GF-D8 (cell line): Measurements from ENCODE around the gene RIT2.

Source experiments
- DNase-seq: peaks from one replicate; lab custom pipeline; 2025; lab: John Stamatoyannopoulos, UW

RIT2 gene

GRCh38 chr18:42929181-42929580, 186.3 kb downstream of the RIT2 start:
- no peak for DNase-seq

GRCh38 chr18:42925036-42925435, 190.4 kb downstream of the RIT2 start:
- DNase-seq, result no peak

GRCh38 chr18:42922363-42922762, 193.1 kb downstream of the RIT2 start:
- DNase-seq, result no peak

- DNase-seq, result no peak
Measured at GRCh38 chr18:42921226-42921737, 194.2 kb downstream of the RIT2 start.

GRCh38 chr18:42920621-42921020, 194.9 kb downstream of the RIT2 start:
- no peak for DNase-seq

- no peak for DNase-seq
Measured at GRCh38 chr18:42915299-42915698, 200.2 kb downstream of the RIT2 start.

- no peak for DNase-seq
Measured at GRCh38 chr18:42914476-42914875, 201.0 kb downstream of the RIT2 start.

GRCh38 chr18:42909095-42909494, 206.4 kb downstream of the RIT2 start:
- DNase-seq, result no peak

- DNase-seq, result no peak
Measured at GRCh38 chr18:42906761-42907160, 208.7 kb downstream of the RIT2 start.

GRCh38 chr18:42901161-42901560, 214.3 kb downstream of the RIT2 start:
- no peak for DNase-seq

GRCh38 chr18:42893977-42894376, 221.5 kb downstream of the RIT2 start:
- DNase-seq, result no peak

GRCh38 chr18:42892181-42892580, 223.3 kb downstream of the RIT2 start:
- no peak for DNase-seq

- DNase-seq, result no peak
Measured at GRCh38 chr18:42891705-42892104, 223.8 kb downstream of the RIT2 start.

- no peak for DNase-seq
Measured at GRCh38 chr18:42883169-42883568, 232.3 kb downstream of the RIT2 start.

- DNase-seq, result no peak
Measured at GRCh38 chr18:42882122-42882521, 233.4 kb downstream of the RIT2 start.

GRCh38 chr18:42872838-42873237, 242.6 kb downstream of the RIT2 start:
- no peak for DNase-seq

- DNase-seq, result no peak
Measured at GRCh38 chr18:42864876-42865275, 250.6 kb downstream of the RIT2 start.

GRCh38 chr18:42861271-42861670, 254.2 kb downstream of the RIT2 start:
- DNase-seq, result no peak

GRCh38 chr18:42860548-42860947, 254.9 kb downstream of the RIT2 start:
- no peak for DNase-seq

- DNase-seq, result no peak
Measured at GRCh38 chr18:42860011-42860410, 255.5 kb downstream of the RIT2 start.

GRCh38 chr18:42854558-42854957, 260.9 kb downstream of the RIT2 start:
- no peak for DNase-seq

- DNase-seq, result no peak
Measured at GRCh38 chr18:42850174-42851083, 265.1 kb downstream of the RIT2 start.

- DNase-seq, result no peak
Measured at GRCh38 chr18:42839408-42839807, 276.1 kb downstream of the RIT2 start.
